Activated T-cell treated with anti-CD3 and anti-CD28 coated beads, Interleukin-2, amount 50 U/mL, for 4 hours (primary cell): ENCODE data around the gene SLC4A5. TPM values are rescaled to one million over a fixed set of nuclear protein-coding genes. Genes with fewer than 3 reads are reported as not detected.

Source experiments
- ATAC-seq, 2 donors: fragments of 200-7000 bp; cut with Tn5 transposase; one replicate each; pipeline ENCODE4 v1.10.0; 2021
- DNase-seq: peaks from one replicate; pipeline ENCODE4 v3.0.0-alpha.2; 2020
- H3K27me3 Mint-ChIP-seq: one replicate; pipeline ENCODE4 v1.8.0; 2021; ENCODE audit warnings: low read depth, mixed read lengths
- H3K36me3 Mint-ChIP-seq: one replicate; pipeline ENCODE4 v1.8.0; 2022; ENCODE audit warnings: mixed read lengths; ENCODE audit not compliant: insufficient read depth
- H3K4me1 Mint-ChIP-seq: one replicate; pipeline ENCODE4 v1.8.0; 2021; ENCODE audit warnings: low read depth, mixed read lengths
- H3K4me3 Mint-ChIP-seq: one replicate; pipeline ENCODE4 v1.8.0; 2021; ENCODE audit warnings: mild to moderate bottlenecking, moderate library complexity, mixed read lengths
- H3K9me3 Mint-ChIP-seq: one replicate; pipeline ENCODE4 v1.8.0; 2021; ENCODE audit warnings: mixed read lengths
- total RNA-seq, 3 donors: library from RNA; stranded (reverse); gene quantifications; one replicate each; pipeline ENCODE4 v1.2.1, GENCODE V29; 2021

Gene SLC4A5
- 1 to 10 TPM; 1.3 to 1.5 (median 1.4) TPM for total RNA-seq

- ATAC-seq (no peak), DNase-seq (no peak)
- no peaks in the 10 kb centered on the region for H3K27me3 Mint-ChIP-seq
- H3K36me3 Mint-ChIP-seq: peaks cover 4% of the 10 kb centered on the region
- H3K4me3 Mint-ChIP-seq: no peak within 1 kb of the TSS
- H3K4me1 Mint-ChIP-seq: no peaks in the 10 kb centered on the region
- H3K9me3 Mint-ChIP-seq: no peaks in the 10 kb centered on the region
These were observed at the start of gene SLC4A5 for GRCh38 chr2:74343316-74343715. TSS of gene SLC4A5 (minus strand) at chr2:74343416. CDS start at chr2:74315023, 28,393 bp downstream.

GRCh38 chr2:74392449-74392743 is 49.2 kb upstream of the SLC4A5 start:
- Mint-ChIP-seq H3K4me3 (no peak overlapping the region), H3K36me3 (no peaks in the 10 kb centered on the region), H3K27me3 (peaks cover 5% of the 10 kb centered on the region), H3K4me1 (no peaks in the 10 kb centered on the region), H3K9me3 (no peaks in the 10 kb centered on the region)
- DNase-seq (no peak), ATAC-seq (no peak)

- Mint-ChIP-seq H3K9me3 (no peaks in the 10 kb centered on the region), H3K4me1 (no peaks in the 10 kb centered on the region), H3K27me3 (peaks cover 5% of the 10 kb centered on the region), H3K36me3 (no peaks in the 10 kb centered on the region), H3K4me3 (no peak overlapping the region)
- peak; percentile 95 for DNase-seq
- ATAC-seq: peak; percentile 92 to 94
These were observed 48.6 kb upstream of the SLC4A5 start for GRCh38 chr2:74391580-74392448.

- Mint-ChIP-seq H3K4me1 (no peaks in the 10 kb centered on the region), H3K36me3 (no peaks in the 10 kb centered on the region), H3K9me3 (no peaks in the 10 kb centered on the region), H3K27me3 (peaks cover 5% of the 10 kb centered on the region), H3K4me3 (no peak overlapping the region)
- ATAC-seq (peak in 1 of 2 donors; percentile 49), DNase-seq (no peak)
These were observed 48.0 kb upstream of the SLC4A5 start for GRCh38 chr2:74391209-74391579.

GRCh38 chr2:74390606-74391005 is 47.4 kb upstream of the SLC4A5 start:
- Mint-ChIP-seq H3K4me3 (no peak overlapping the region), H3K36me3 (no peaks in the 10 kb centered on the region), H3K27me3 (peaks cover 5% of the 10 kb centered on the region), H3K4me1 (no peaks in the 10 kb centered on the region), H3K9me3 (no peaks in the 10 kb centered on the region)
- no peak for DNase-seq
- ATAC-seq: no peak

GRCh38 chr2:74387346-74387745 is 44.1 kb upstream of the SLC4A5 start:
- no peaks in the 10 kb centered on the region for H3K27me3 Mint-ChIP-seq
- no peak for DNase-seq
- no peaks in the 10 kb centered on the region for H3K9me3 Mint-ChIP-seq
- no peak for ATAC-seq
- H3K4me3 Mint-ChIP-seq: no peak overlapping the region
- no peaks in the 10 kb centered on the region for H3K4me1 Mint-ChIP-seq
- peaks cover 4% of the 10 kb centered on the region for H3K36me3 Mint-ChIP-seq

GRCh38 chr2:74385396-74385795 is 42.2 kb upstream of the SLC4A5 start:
- no peak for ATAC-seq
- no peaks in the 10 kb centered on the region for H3K9me3 Mint-ChIP-seq
- no peaks in the 10 kb centered on the region for H3K27me3 Mint-ChIP-seq
- H3K4me1 Mint-ChIP-seq: peaks cover 16% of the 10 kb centered on the region
- H3K36me3 Mint-ChIP-seq: peaks cover 11% of the 10 kb centered on the region
- DNase-seq: no peak
- H3K4me3 Mint-ChIP-seq: no peak overlapping the region

- peaks cover 11% of the 10 kb centered on the region for H3K36me3 Mint-ChIP-seq
- H3K9me3 Mint-ChIP-seq: no peaks in the 10 kb centered on the region
- H3K27me3 Mint-ChIP-seq: no peaks in the 10 kb centered on the region
- ATAC-seq (no peak), DNase-seq (no peak)
- peaks cover 28% of the 10 kb centered on the region for H3K4me1 Mint-ChIP-seq
- H3K4me3 Mint-ChIP-seq: no peak overlapping the region
These were observed 40.8 kb upstream of the SLC4A5 start for GRCh38 chr2:74384051-74384450.

GRCh38 chr2:74383254-74383653 is 40.0 kb upstream of the SLC4A5 start:
- Mint-ChIP-seq H3K9me3 (no peaks in the 10 kb centered on the region), H3K4me1 (peaks cover 30% of the 10 kb centered on the region), H3K36me3 (peaks cover 15% of the 10 kb centered on the region), H3K27me3 (no peaks in the 10 kb centered on the region), H3K4me3 (no peak overlapping the region)
- ATAC-seq (no peak), DNase-seq (no peak)

GRCh38 chr2:74381751-74382150 is 38.5 kb upstream of the SLC4A5 start:
- Mint-ChIP-seq H3K4me3 (no peak overlapping the region), H3K4me1 (peaks cover 30% of the 10 kb centered on the region), H3K27me3 (no peaks in the 10 kb centered on the region), H3K36me3 (peaks cover 24% of the 10 kb centered on the region), H3K9me3 (no peaks in the 10 kb centered on the region)
- DNase-seq: no peak
- ATAC-seq: no peak

- no peaks in the 10 kb centered on the region for H3K9me3 Mint-ChIP-seq
- peaks cover 29% of the 10 kb centered on the region for H3K36me3 Mint-ChIP-seq
- H3K4me1 Mint-ChIP-seq: peaks cover 30% of the 10 kb centered on the region
- peak within 1 kb of the TSS; percentile 42 for H3K4me3 Mint-ChIP-seq
- ATAC-seq: peak; percentile 58 to 84
- peak; percentile 15 for DNase-seq
- no peaks in the 10 kb centered on the region for H3K27me3 Mint-ChIP-seq
These were observed 36.9 kb upstream of the SLC4A5 start, which contains the start of gene DCTN1 for GRCh38 chr2:74379851-74380789. TSS of gene DCTN1 (minus strand) at chr2:74380311. CDS start at chr2:74380037, 274 bp downstream.

- H3K4me3 Mint-ChIP-seq: no peak overlapping the region
- no peak for ATAC-seq
- H3K4me1 Mint-ChIP-seq: peaks cover 30% of the 10 kb centered on the region
- H3K27me3 Mint-ChIP-seq: no peaks in the 10 kb centered on the region
- H3K9me3 Mint-ChIP-seq: no peaks in the 10 kb centered on the region
- H3K36me3 Mint-ChIP-seq: peaks cover 25% of the 10 kb centered on the region
- DNase-seq: no peak
These were observed 34.8 kb upstream of the SLC4A5 start for GRCh38 chr2:74378007-74378406.

- Mint-ChIP-seq H3K9me3 (no peaks in the 10 kb centered on the region), H3K4me3 (no peak overlapping the region), H3K4me1 (peaks cover 18% of the 10 kb centered on the region), H3K27me3 (no peaks in the 10 kb centered on the region), H3K36me3 (peaks cover 30% of the 10 kb centered on the region)
- no peak for DNase-seq
- ATAC-seq: no peak
These were observed 32.6 kb upstream of the SLC4A5 start for GRCh38 chr2:74375838-74376237.

- H3K4me3 Mint-ChIP-seq: no peak overlapping the region
- ATAC-seq: no peak
- H3K36me3 Mint-ChIP-seq: peaks cover 40% of the 10 kb centered on the region
These were observed 31.4 kb upstream of the SLC4A5 start for GRCh38 chr2:74374509-74375205.

More at GRCh38 chr2:74374509-74375205, 31.4 kb upstream of the SLC4A5 start:
- H3K4me1 Mint-ChIP-seq: peaks cover 7% of the 10 kb centered on the region
- no peaks in the 10 kb centered on the region for H3K27me3 Mint-ChIP-seq
- DNase-seq: no peak
- no peaks in the 10 kb centered on the region for H3K9me3 Mint-ChIP-seq
